ENCODE data around the gene CSHL1.

GRCh38 chr17:63929860-63930766 lies 19.1 kb upstream of the CSHL1 start:
- TF ChIP-seq SIN3A (IDR thresholded peaks at IDR 0.05; ENCODE audit: borderline replicate concordance, insufficient read depth, low read length), result no peak
- TF ChIP-seq POLR2AphosphoS5 (IDR thresholded peaks at IDR 0.05; ENCODE audit: low read depth, low read length), result no peak
- TF ChIP-seq REST (IDR thresholded peaks at IDR 0.05; ENCODE audit: insufficient read depth in 1 of 2, low read depth in 2 of 2, low read length in 2 of 2), result no peak
- TF ChIP-seq TAF1 (IDR thresholded peaks at IDR 0.05; ENCODE audit: borderline replicate concordance, insufficient read depth, low read length), result no peak
- no peak for TF ChIP-seq FOXP2 (optimal IDR thresholded peaks at IDR 0.05; ENCODE audit: borderline replicate concordance, extremely low read depth, extremely low read length, insufficient read depth)
